Right renal cortex interstitium (tissue), 3 donors: ENCODE data around the gene ZNF778. TPM values are rescaled to one million over a fixed set of nuclear protein-coding genes. Genes with fewer than 3 reads are reported as not detected.

ENCODE experiments used
- DNase-seq, 3 donors: peaks; one replicate each; pipeline ENCODE4 v3.0.0-alpha.2; 2013; ENCODE audit warnings: low read depth in 3 of 3, low spot score in 2 of 3
- polyA plus RNA-seq, 3 donors: library from polyadenylated mRNA; unstranded; fragments of 120-200 nt; gene quantifications; one replicate each; pipeline ENCODE4 v1.2.1, GENCODE V29; 2013; ENCODE audit not compliant: insufficient read length in 3 of 3

ZNF778 gene
- polyA plus RNA-seq, 3 donors: 6.2 to 7.3 (median 6.4) TPM

DNA sequence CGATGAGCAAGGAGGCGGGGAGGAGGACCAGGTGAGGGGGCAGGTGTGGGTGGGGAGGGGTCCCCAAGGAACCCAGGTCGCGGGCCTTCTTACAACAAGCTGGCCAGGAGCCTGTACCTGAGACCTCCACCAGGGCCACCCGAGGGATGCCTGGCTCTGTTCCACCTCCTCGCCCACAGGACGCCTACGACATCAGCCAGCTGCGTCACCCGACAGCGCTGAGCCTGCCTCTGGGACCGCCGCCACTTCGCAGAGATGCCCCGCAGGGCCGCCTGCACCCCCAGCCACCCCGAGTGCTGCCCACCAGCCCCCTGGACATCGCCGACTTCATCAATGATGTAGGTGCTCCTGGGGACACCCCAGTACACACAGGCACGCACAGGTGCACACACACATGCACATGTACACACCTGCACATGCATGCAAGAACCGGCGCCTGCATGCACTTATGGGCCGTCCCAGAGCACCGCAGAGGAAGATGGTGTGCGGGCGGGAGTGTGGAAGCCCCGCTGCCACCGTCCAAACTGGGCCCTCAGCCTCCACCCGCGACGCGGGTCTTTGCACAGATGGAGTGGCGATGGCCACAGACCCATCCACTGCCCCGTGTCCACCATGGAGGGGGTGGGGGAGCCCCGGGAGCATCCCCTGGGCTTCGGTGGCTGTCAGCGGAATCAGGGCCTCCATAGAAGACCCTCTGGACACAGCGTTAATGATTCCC lies 23.8 kb upstream of the ZNF778 start:
- no peak for DNase-seq

DNA sequence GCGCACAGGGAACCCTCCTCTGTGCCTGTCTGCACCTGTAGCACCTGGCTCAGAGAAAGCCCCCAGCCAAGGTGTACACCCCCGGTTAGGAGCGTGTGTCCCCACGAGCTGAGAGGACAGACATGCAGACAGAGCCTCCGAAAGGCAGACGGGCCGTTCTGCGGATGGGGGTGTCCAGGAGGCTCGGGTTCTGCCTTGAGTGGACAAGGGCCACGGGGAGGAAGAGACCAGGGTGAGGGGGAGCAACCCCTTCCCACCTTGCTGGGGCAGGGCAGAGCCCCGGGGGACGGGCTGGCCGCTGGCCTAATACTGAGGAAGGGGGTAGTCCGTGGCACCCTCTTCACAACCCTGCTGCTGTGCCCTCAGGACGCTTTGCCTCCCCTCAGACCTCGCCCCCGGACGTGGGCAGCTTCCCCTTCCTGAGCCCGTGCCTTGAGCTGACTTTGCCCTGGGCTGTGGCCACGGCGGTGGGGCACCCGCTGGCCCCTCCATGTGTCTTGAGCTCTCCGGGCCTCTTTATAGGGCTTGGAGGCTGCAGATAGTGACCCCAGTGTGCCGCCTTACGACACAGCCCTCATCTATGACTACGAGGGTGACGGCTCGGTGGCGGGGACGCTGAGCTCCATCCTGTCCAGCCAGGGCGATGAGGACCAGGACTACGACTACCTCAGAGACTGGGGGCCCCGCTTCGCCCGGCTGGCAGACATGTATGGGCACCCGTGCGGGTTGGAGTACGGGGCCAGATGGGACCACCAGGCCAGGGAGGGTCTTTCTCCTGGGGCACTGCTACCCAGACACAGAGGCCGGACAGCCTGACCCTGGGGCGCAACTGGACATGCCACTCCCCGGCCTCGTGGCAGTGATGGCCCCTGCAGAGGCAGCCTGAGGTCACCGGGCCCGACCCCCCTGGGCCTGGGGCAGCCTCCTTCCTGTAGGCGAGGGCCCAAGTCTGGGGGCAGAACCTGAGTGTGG lies 22.9 kb upstream of the ZNF778 start:
- DNase-seq: no peak

DNA sequence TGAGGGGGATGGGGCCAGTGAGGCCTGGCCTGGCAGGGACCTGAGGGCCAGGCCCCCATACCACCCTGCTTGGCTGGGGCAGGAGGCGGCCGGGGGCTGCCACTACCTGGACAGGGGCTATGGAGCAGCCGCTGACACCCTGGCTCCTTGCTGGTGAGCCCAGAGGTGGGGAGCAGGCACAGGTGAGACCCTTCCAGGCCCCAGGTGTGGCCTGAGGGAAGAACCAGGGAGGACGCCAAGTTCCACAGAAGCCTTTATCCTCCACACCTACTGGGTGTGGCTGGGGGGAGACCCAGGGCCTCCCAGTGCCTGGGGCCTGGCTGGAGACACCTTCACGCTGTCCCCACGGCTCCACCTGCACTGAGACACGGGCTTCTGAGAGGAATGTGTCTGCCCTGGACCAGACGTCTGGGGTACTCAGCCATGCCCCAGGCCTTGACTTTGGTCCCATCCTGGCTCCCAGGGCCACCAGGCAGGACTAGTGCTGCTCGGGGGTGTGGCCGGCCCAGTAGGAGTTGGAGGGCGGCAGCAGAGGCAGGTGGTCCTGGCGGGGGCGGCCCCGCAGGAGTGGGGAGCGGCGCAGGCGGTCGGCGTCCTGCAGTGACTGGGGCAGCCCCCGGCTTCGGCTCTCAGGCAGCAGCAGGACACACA lies 21.9 kb upstream of the ZNF778 start:
- no peak for DNase-seq

DNA sequence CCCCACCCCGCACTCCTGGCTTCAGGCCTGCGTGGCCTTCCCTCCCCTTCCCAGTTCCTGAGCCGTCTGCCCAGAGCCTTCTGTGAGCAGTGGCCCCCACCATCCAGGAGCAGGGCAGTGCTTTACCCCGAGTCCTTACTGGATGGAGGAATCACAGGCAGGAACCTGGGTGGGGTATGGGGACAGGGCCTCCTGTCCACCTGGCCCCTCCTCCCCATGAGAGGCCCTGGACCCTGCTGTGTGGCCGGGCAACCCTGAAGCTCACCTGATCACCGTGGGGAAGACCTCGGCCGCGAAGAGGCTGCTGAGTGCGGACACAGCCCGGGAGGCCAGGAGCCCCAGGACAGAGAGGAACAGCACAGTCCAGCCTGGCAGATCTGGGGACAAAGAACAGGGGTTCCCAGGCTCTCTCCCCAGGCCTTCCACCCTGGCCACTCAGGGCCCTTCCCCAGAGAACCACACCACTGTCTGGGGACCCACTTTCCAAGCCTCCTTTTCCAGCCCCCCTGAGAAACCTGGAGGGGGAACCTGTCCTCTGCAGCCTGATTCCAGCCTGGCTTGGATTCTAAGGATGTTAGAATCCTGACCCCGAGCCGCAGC lies 20.4 kb upstream of the ZNF778 start:
- DNase-seq: no peak

DNA sequence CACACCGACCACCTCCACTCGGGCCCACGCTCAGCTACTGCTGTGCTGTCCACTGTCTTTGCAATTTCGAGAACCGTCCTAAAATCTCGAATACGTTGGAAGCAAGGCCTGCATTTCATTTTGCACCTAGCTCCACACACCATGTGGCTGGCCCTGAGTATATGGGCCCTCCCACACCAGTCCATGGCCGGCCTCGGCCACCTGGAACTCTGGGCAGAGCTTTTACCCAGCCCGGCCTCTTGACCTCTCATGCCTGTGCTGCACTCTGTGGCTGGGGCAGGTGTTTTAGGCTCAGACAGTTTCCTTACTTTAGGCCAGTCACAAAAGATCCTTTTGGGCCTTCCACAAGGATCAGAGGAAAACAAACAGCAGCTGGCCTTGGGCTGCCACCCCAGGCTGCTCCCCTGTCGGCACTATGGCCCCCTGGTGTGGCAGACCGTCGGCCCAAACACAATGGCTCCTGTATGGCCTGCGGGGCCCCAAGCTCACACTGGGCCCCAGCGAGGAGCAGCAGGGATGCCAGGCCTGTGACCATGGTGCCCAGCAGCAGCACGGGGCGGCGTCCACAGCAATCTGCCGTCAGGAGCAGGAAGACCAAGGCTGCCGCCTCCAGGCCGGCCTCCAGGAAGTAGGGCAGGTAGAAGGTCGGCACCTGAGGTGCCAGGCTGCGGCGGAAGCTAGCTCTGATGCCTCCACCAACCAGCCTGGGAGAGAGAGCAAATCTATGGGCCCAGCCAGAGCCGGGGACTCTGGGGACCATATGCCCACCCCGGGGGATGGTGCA lies 19.7 kb upstream of the ZNF778 start:
- DNase-seq: no peak

DNA sequence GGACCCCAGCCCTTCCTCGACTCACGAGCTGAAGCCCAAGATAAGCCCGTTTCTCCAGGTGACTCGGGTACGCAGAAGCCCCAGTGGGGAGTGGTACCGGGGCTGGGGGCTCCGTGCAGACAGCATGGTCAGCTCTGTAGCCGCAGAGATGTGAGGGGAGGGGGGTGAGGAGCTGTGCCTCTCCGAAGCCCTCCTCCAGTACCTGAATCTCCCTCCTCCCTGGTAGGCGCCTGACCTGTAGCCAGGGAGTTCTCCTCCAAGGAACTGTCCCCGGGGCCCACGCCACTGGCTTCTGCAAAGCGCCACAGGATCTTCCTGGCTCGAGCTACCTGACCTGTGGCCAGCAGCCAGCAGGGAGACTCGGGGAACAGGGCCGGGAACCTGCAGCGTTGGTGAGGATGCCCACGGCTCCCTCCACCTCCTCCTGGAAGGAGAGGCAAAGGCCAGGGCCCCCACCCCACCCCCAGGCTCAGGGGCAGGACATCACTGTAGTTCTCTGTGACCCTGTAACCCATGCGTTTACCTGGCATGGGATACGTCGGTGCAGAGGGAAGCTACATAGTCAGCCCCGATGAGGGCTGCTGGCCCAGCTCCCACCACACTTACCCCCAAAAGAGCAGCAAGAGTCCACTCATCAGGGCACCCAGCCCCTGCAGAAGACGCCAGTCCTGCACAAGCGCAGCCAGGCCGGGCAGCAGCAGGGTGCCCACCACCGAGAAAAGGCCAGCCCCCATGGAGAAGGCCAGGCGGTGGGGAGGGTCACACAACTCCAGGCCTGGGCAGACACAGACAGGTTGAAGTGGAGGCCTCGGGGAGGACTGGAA lies 18.9 kb upstream of the ZNF778 start:
- no peak for DNase-seq

DNA sequence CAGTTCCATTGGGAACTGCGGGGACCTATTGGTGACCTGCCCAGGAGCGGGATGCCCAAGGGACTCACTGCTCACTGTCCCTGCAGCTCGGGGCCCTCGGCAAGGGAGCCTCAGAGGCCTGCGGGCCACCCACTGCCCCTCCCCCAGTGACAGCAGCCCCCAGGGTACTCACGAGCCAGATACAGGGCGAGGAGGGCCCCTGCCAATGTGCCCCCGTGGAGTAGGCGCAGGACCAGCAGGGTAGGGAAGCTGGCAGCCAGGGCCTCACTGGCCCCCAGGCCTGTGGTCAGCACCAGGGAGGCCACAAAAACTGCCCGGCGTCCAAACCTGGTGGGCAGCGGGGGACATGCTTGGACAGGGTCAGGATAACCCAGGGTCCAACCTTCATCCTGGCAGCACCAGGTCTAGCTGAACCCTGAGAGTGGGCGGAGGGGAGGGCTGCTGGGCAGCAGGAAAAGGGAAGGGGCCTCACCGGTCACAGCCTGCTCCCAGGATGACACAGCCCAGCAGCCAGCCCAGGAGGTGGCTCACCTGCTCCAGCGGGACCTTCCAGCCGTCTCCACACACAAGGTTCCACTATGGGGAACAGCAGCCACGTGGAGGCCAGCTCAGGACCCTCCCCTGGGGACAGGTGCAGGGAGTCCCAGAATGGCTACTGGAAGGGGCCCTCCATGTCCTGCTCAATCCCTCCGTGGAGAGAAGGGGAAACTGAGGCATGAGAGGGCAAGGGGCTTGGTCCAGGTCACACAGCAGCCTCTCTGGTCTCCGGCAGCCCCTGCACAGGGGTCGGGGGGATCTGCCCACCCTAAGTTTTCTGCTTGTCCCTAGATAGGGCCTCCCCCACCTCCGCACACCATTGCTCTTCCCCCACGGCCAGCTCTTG lies 18.0 kb upstream of the ZNF778 start:
- no peak for DNase-seq

DNA sequence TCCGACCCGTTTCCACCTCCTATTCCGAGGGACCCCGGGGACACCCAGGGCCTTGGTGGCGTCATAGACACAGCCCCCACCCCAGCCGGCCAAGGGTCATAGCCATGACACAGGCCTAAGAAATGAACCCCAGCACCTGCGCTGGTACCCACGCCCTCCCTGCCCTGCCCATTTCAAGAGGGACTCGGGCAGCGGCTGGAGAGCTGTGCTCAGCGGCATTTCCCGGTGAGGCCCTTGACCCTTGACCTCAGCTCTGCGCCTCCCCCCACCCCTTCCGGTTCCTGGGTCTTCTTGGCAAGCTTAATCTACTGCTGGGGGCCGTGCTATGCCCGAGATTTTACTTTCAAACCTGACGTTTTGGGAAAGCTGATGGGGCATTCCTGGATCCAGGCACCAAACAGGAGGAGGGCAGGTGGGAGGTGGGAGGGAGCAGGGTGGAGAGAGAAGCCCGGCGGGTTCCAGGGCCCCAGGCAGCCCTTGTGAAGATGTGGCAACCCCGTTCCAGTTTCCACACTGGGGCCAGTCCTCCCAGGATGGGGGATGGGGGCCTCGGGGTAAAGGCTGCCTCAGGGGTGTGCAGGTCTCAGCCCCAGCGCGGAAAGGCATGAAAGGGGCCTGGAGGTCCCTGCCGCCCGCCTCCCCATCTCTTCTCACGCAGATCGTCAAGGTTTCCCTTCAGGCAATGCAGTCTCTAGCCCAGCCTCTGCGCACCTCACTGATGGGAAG lies 17.2 kb upstream of the ZNF778 start, which contains the start of gene SLC22A31:
SLC22A31 (minus strand) TSS at position 414 of the 726 bp plus-strand sequence; CDS start at position 378, 36 bp downstream.
- DNase-seq: no peak

DNA sequence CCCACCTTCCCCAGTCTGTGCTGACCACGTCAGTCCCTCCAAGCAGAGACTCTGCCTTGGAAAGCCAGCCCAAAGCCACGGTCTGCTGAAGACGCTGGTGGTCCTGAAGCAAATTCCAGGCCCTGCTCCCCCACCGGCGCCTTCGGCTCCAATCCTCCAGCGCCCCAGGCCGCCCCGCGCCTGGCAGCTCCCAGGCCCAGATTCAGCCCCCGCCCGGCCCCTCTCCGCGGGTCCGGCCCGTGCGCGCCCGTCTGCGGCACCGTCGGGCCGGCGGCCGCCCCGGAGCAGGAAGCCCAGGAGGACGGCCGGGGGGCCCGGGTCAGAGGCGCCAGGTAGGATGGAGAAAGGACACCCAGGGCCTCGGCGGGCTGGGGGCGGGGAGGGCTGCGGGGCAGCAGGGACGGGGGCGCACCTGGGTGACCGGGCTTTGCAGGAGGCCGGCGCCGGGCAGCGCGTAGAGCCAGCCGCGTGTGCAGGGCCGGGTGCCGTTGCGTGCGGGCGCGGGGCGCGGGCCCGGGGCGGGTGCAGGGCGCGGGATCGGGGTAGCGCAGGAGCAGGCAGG lies 16.6 kb upstream of the ZNF778 start:
- DNase-seq: no peak

DNA sequence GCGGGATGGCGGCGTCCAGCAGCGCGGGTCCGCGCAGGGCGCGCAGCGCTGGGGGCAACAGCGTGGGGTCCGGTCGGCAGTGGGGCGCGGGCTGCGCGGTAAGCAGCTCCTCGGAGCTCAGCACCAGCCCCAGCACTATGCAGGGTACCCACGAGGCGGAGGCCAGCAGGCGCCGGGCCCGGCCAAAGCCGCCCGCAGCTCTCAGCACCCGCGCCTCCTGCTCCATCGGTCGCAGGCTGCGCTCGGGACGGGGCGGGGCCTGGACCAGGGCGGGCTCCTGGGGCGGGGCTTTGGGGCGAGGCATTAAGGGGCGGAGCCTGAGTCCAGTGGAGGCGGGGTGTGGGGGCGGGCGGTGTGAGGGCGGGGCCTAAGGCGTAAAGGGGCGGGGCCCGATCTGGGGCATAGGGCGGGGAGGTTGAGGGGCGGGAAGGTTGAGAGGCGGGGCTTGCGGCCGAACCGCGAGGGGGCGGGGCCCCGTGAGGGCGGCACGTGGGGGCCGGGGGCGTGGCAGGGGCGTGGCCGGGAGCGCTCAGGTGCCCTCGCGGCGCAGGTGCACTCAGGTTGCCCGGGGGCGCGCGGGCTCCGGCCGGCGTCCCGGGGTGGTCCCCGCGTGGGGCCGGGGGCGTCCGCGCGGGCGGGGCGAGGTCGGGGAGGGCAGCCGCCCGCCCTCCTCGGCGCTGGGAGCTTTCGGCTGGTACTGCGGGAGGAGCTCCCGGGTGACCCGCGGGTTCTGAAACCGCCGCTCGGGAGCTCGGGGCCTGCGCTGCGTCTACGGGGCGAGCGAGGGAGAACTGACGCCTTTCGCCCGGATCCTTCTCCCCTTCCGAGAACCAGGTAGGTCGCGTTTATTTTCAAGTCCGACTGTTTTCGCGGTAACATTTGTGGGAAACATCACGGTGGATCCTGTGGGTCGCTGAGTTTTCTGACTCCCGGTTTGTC lies 15.8 kb upstream of the ZNF778 start:
- DNase-seq: no peak

DNA sequence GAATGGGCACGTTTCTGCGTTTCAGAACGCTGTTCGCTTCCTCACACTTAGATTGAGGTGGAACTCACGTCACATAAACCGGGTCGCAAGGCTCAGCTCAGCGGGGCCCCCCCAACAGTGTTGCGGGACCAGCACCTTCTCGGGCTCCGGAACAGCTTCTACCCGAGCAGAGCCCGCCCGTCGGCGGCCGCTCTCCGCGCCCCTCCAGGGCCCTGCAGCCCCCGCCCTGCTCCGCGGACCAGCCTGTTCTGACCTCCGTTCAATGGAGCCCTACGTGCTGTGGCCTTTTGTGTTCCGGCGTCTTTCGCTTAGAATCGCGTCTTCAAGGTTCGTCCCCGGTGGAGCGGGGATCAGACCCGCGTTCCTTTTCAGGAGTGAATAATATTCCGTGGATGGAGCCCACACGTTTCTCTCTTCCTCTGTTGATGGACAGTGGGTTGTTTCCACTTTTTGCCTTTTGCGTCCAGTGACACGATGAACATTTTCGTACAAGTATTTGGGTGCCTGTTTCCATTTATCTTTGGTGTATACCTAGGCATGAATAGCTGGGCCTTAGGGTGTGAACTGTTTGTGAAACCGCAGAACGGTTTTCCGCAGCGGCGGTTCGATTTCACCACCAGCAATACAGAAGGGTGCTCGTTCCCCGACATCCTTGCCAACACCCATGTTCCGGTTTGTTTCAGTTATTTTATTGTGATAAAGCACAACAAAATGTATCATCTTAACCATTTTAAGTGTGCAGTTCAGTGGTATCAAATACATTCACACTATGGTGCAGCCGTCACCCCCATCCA lies 14.9 kb upstream of the ZNF778 start:
- no peak for DNase-seq

DNA sequence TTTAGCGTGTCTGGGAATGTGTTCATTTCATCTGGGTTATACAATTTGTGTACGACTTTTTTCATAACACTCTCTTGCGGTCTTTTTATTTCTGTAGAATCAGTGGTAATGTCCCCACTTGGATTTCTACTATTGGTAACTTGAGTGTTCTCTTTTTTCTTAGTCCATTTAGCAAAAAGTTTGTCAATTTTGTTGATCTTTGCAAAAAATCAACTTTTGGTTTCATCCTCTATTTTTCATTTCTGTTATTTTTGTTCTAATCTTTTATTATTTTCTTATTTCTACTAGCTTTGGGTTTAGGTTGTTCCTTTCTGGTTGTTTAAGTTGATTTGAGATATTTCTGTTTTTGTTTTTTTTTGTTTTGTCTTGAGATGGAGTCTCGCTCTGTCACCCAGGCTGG lies 9.5 kb upstream of the ZNF778 start:
- DNase-seq: no peak

DNA sequence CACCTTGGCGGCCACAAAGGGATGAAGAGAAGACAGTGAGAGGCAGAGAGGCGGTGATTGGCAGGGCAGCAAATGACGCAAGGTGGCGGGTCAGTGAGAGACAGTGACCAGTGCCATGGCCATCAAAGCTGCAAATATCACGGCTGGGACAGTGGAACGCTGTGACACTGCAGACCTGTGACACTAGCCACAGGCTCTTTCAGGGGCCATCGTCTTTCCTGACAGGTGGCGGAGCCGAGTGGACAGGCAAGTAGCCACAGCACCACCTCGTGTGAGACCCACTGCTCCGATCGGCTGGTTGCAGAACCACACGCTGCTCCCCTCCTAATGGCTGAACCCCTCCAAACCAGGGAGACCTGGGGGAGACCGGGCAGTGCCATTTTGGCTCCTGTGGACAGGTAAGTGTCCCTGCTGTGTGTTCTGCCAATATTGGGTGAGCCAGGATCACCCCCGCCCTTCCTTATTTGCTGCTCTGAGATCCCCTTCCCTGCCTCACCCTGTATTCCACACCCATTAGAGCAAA lies 7.9 kb upstream of the ZNF778 start:
- no peak for DNase-seq

DNA sequence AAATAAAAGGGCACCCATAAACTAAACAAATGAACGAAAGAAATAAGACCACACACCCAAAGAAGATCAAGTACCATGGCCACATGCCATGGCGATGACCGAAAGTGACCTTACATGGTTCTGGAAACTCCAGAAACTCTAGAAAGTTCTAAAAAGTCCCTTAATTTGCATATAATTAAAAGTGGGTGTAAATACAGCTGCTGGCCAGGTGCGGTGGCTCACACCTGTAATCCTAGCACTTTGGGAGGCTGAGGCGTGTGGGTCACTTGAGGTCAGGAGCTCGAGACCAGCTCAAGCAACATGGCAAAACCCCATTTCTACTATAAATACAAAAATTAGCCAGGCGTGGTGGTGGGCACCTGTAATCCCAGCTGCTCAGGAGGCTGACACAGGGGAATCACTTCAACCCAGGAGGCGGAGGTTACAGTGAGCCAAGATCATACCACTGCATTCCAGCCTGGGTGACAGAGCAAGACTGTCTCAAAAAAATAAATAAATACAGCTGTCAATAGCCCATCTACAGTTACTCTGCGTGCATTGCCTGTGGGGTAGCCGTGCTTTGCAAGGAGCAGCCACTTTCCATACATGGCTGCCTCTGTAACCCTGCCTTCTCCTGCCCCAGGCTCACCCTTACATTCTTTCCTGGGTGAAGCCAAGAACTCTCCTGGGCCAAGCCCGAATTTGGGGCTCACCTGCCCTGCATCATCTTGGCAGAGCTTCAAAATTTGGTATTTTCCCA lies 7.2 kb upstream of the ZNF778 start:
- DNase-seq: no peak
